Neural cell (in vitro differentiated cells): ENCODE measurements around the gene AFAP1. TPM values are rescaled to one million over a fixed set of nuclear protein-coding genes. Genes with fewer than 3 reads are reported as not detected.

Experiments used
- H2AFZ ChIP-seq: fragments of 200-600, 300-800 bp; sonication (generic), shearing (Covaris generic); 2 replicates; pipeline ENCODE4 v1.6.0; 2014; ENCODE audit warnings: low read depth, mild to moderate bottlenecking, antibody characterized with exemption, low read length, moderate library complexity
- H3F3A ChIP-seq: fragments of 200-600 bp; shearing (Covaris generic); 2 replicates; pipeline ENCODE4 v1.6.1; 2016; ENCODE audit warnings: mild to moderate bottlenecking, moderate library complexity, mixed read lengths, antibody characterized with exemption, low read length; ENCODE audit not compliant: insufficient read depth, poor library complexity, severe bottlenecking
- H3K27ac ChIP-seq: fragments of 200-600, 300-800 bp; sonication (generic), shearing (Covaris generic); 2 replicates; pipeline ENCODE4 v1.5.1; 2014; ENCODE audit warnings: mild to moderate bottlenecking, low read length, moderate library complexity
- H3K27me3 ChIP-seq: fragments of 300-800, 200-600 bp; sonication (generic), shearing (Covaris generic); 2 replicates; pipeline ENCODE4 v1.6.0; 2014; ENCODE audit warnings: mild to moderate bottlenecking, low read depth, low read length, moderate library complexity; ENCODE audit not compliant: insufficient read depth
- H3K36me3 ChIP-seq: fragments of 300-800, 200-600 bp; sonication (generic), shearing (Covaris generic); 2 replicates; pipeline ENCODE4 v1.5.1; 2014; ENCODE audit warnings: mild to moderate bottlenecking, antibody characterized with exemption, low read length, moderate library complexity; ENCODE audit not compliant: insufficient read depth
- H3K4me2 ChIP-seq: fragments of 300-800, 200-600 bp; sonication (generic), shearing (Covaris generic); 2 replicates; pipeline ENCODE4 v1.6.0; 2014; ENCODE audit warnings: mild to moderate bottlenecking, low read length
- H3K4me3 ChIP-seq: fragments of 300-800, 200-600 bp; sonication (generic), shearing (Covaris generic); 2 replicates; pipeline ENCODE4 v1.5.1; 2014; ENCODE audit warnings: mild to moderate bottlenecking, low read length, moderate library complexity
- H3K79me2 ChIP-seq: fragments of 200-600 bp; shearing (Covaris generic); replicated peaks from 2 replicates; pipeline ENCODE4 v1.6.0; 2014; ENCODE audit warnings: mild to moderate bottlenecking, low read length, moderate library complexity; ENCODE audit not compliant: insufficient read depth
- H3K9ac ChIP-seq: fragments of 300-800, 200-600 bp; sonication (generic), shearing (Covaris generic); 2 replicates; pipeline ENCODE4 v1.6.1; 2016; ENCODE audit warnings: mild to moderate bottlenecking, low read length, mixed read lengths
- H3K9me2 ChIP-seq: fragments of 200-600 bp; shearing (Covaris generic); 2 replicates; pipeline ENCODE4 v1.6.1; 2016; ENCODE audit warnings: mild to moderate bottlenecking, low read length, mixed read lengths; ENCODE audit not compliant: insufficient read depth
- H3K9me3 ChIP-seq: fragments of 200-600, 300-800 bp; sonication (generic), shearing (Covaris generic); 2 replicates; pipeline ENCODE4 v1.6.1; 2016; ENCODE audit warnings: mild to moderate bottlenecking, mixed run types, low read length, moderate library complexity, mixed read lengths
- H4K20me1 ChIP-seq: fragments of 200-600 bp; shearing (Covaris generic); 2 replicates; pipeline ENCODE4 v1.6.1; 2016; ENCODE audit warnings: mild to moderate bottlenecking, mixed run types; ENCODE audit not compliant: insufficient read depth
- EP300 ChIP-seq: fragments of 450-650 bp; conservative IDR thresholded peaks from 2 replicates; pipeline ENCODE4 v1.6.1; 2014; ENCODE audit warnings: antibody characterized with exemption, mild to moderate bottlenecking, moderate library complexity; ENCODE audit not compliant: poor library complexity, severe bottlenecking
- EZH2 ChIP-seq: fragments of 200-600, 300-800 bp; shearing (Covaris generic), sonication (generic); IDR thresholded peaks from 2 replicates; pipeline ENCODE4 v1.6.1; 2014; ENCODE audit warnings: antibody characterized with exemption, low read length, borderline replicate concordance, mild to moderate bottlenecking; ENCODE audit not compliant: insufficient read depth, poor library complexity, severe bottlenecking
- MXI1 ChIP-seq: fragments of 450-650 bp; conservative IDR thresholded peaks from 2 replicates; pipeline ENCODE4 v1.6.1; 2014; ENCODE audit warnings: antibody characterized with exemption, mild to moderate bottlenecking; ENCODE audit not compliant: poor library complexity, severe bottlenecking
- POLR2AphosphoS5 ChIP-seq: IDR thresholded peaks from 2 replicates; pipeline ENCODE4 v1.6.1; 2012
- RAD21 ChIP-seq: fragments of 450-650 bp; conservative IDR thresholded peaks from 2 replicates; pipeline ENCODE4 v1.6.1; 2014; ENCODE audit warnings: antibody characterized with exemption, mild to moderate bottlenecking, moderate library complexity
- SMC3 ChIP-seq: fragments of 450-650 bp; conservative IDR thresholded peaks from 2 replicates; pipeline ENCODE4 v1.6.1; 2014; ENCODE audit warnings: antibody characterized with exemption, mild to moderate bottlenecking, moderate library complexity; ENCODE audit not compliant: poor library complexity
- TAF1 ChIP-seq: IDR thresholded peaks from 2 replicates; pipeline ENCODE4 v1.6.1; 2012; ENCODE audit warnings: low read depth
- polyA plus RNA-seq: library from polyadenylated mRNA; depleted of rRNA; stranded (reverse); fragments of >200 nt; gene quantifications from 2 replicates; pipeline ENCODE4 v1.2.3, GENCODE V29; 2014
- TF ChIP-seq, protein P1 (sequence below): fragments of 450-650 bp; IDR thresholded peaks from 2 replicates; pipeline ENCODE4 v1.5.1; 2014; ENCODE audit warnings: antibody characterized with exemption, mild to moderate bottlenecking, moderate library complexity; ENCODE audit not compliant: poor library complexity, severe bottlenecking
- TF ChIP-seq, protein P2 (sequence below): IDR thresholded peaks from 2 replicates; pipeline ENCODE4 v1.6.1; 2012; ENCODE audit warnings: borderline replicate concordance

The AFAP1 gene
- polyA plus RNA-seq, 1 donor from 2014 or later = 38.9 TPM

DNA sequence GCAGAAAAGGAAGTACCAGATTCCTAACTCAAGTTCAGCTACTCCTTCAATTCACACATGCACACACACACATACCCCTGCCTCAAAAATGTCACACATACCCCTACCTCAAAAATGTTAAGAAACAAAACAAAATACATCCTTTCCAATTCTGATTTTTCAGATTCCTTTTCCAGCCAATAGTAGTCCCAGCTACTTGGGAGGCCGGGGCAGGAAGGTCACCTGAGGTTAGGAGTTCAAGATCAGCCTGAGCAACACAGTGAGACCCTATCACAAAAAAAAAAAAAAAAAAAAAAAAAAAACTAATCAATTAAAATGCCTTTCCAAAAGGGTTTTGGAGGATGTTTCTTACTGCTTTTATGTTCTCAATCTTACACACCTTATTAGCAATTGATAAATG is 138.0 kb downstream of the AFAP1 start:
- Histone ChIP-seq H3K4me2 (no peak overlapping the region), H4K20me1 (no peaks in the 10 kb centered on the region), H2AFZ (no peak overlapping the region), H3K9me2 (no peaks in the 10 kb centered on the region), H3K9ac (no peak overlapping the region), H3K36me3 (peaks cover 8% of the 10 kb centered on the region), H3K79me2 (no peaks in the 10 kb centered on the region), H3K4me3 (no peak overlapping the region), H3K27me3 (no peaks in the 10 kb centered on the region), H3F3A (no peaks in the 10 kb centered on the region), H3K27ac (no peak overlapping the region), H3K9me3 (no peaks in the 10 kb centered on the region)
- TF ChIP-seq RAD21 = no peak
- TF ChIP-seq, protein P1, sequence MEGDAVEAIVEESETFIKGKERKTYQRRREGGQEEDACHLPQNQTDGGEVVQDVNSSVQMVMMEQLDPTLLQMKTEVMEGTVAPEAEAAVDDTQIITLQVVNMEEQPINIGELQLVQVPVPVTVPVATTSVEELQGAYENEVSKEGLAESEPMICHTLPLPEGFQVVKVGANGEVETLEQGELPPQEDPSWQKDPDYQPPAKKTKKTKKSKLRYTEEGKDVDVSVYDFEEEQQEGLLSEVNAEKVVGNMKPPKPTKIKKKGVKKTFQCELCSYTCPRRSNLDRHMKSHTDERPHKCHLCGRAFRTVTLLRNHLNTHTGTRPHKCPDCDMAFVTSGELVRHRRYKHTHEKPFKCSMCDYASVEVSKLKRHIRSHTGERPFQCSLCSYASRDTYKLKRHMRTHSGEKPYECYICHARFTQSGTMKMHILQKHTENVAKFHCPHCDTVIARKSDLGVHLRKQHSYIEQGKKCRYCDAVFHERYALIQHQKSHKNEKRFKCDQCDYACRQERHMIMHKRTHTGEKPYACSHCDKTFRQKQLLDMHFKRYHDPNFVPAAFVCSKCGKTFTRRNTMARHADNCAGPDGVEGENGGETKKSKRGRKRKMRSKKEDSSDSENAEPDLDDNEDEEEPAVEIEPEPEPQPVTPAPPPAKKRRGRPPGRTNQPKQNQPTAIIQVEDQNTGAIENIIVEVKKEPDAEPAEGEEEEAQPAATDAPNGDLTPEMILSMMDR = no peak
- no peak for TF ChIP-seq POLR2AphosphoS5
- TF ChIP-seq MXI1 = no peak
- no peak for TF ChIP-seq EZH2
- no peak for TF ChIP-seq EP300
- no peak for TF ChIP-seq TAF1
- TF ChIP-seq, protein P2, sequence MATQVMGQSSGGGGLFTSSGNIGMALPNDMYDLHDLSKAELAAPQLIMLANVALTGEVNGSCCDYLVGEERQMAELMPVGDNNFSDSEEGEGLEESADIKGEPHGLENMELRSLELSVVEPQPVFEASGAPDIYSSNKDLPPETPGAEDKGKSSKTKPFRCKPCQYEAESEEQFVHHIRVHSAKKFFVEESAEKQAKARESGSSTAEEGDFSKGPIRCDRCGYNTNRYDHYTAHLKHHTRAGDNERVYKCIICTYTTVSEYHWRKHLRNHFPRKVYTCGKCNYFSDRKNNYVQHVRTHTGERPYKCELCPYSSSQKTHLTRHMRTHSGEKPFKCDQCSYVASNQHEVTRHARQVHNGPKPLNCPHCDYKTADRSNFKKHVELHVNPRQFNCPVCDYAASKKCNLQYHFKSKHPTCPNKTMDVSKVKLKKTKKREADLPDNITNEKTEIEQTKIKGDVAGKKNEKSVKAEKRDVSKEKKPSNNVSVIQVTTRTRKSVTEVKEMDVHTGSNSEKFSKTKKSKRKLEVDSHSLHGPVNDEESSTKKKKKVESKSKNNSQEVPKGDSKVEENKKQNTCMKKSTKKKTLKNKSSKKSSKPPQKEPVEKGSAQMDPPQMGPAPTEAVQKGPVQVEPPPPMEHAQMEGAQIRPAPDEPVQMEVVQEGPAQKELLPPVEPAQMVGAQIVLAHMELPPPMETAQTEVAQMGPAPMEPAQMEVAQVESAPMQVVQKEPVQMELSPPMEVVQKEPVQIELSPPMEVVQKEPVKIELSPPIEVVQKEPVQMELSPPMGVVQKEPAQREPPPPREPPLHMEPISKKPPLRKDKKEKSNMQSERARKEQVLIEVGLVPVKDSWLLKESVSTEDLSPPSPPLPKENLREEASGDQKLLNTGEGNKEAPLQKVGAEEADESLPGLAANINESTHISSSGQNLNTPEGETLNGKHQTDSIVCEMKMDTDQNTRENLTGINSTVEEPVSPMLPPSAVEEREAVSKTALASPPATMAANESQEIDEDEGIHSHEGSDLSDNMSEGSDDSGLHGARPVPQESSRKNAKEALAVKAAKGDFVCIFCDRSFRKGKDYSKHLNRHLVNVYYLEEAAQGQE = no peak
- TF ChIP-seq SMC3 = no peak

DNA sequence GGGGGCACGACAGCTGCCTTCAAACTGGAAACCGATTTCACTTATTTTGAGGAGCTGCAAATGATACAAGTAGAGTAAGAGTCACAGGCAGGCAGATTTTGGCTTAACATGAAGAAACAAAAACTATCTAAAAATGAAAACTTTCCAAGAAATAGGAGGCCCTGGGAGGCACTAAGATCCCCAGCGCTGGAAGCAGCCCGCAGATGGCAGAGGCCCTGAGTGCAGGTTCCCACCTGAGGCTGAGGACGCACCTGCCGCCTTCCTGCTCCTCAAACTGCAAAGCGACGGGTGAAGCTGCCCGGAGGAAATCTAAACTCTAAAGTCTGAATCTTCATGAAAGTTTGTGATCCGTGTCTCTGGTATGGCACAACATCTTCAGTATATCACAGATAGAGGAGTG is 138.7 kb downstream of the AFAP1 start:
- Histone ChIP-seq H3K79me2 (no peaks in the 10 kb centered on the region), H3K9me2 (no peaks in the 10 kb centered on the region), H3K36me3 (peaks cover 8% of the 10 kb centered on the region), H3K9ac (no peak overlapping the region), H3F3A (no peaks in the 10 kb centered on the region), H3K27me3 (no peaks in the 10 kb centered on the region), H3K9me3 (no peaks in the 10 kb centered on the region), H3K4me3 (no peak overlapping the region), H4K20me1 (no peaks in the 10 kb centered on the region), H2AFZ (no peak overlapping the region), H3K27ac (no peak overlapping the region), H3K4me2 (no peak overlapping the region)
- TF ChIP-seq, protein P2 = no peak
- TF ChIP-seq POLR2AphosphoS5 (no peak), MXI1 (no peak), TAF1 (no peak), EP300 (no peak), SMC3 (no peak), RAD21 (no peak), EZH2 (no peak)
- TF ChIP-seq, protein P1 = no peak
